Fibroblast of villous mesenchyme (primary cell): ENCODE measurements around the gene SGK1. TPM values are rescaled to one million over a fixed set of nuclear protein-coding genes. Genes with fewer than 3 reads are reported as not detected.
A peak's percentile ranks its signal among the peaks of the same experiment; 100 is the strongest.
"Not testable (repeated sequence)": the region's sequence is repeated elsewhere in the genome, so short reads cannot be mapped to it uniquely, and the experiment has no call there.

Experiments used
- DNase-seq: peaks from one replicate; pipeline ENCODE4 v3.0.0-alpha.2; 2010; ENCODE audit warnings: low read depth
- H3K4me3 ChIP-seq: 2 replicates; pipeline ENCODE4 v1.5.1; 2011; ENCODE audit warnings: low read depth, mild to moderate bottlenecking, low read length
- total RNA-seq: library from RNA; depleted of rRNA; stranded (reverse); fragments of >200 nt; gene quantifications from 2 replicates; pipeline ENCODE4 v1.2.3, GENCODE V29; 2012
- TF ChIP-seq, protein P1 (sequence below): IDR thresholded peaks from 2 replicates; pipeline ENCODE4 v1.5.1; 2012; ENCODE audit warnings: low read depth, mild to moderate bottlenecking, low read length; ENCODE audit not compliant: insufficient read depth

The SGK1 gene
- total RNA-seq, 1 donor, result 244 TPM

DNA sequence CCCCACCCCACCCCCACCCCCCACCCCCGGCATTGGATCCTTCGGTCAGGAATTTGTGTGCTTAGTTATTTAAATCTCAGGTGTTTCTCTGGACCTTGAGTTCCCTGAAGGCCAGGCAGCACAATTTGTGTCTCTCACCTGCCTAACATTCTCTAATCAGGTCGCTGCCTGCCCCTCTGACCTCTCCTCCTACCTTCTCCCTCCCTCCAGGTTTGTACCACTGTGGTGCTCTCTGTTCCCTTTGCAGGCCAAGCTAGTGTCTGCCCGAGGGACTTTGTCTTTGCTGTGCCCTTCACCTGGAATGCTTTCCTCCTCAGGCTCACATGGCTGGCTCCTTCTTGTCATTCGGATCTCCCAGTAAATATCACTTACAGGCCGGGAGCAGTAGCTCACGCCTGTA lies 134.1 kb downstream of the SGK1 start:
- no peak for DNase-seq
- TF ChIP-seq, protein P1, sequence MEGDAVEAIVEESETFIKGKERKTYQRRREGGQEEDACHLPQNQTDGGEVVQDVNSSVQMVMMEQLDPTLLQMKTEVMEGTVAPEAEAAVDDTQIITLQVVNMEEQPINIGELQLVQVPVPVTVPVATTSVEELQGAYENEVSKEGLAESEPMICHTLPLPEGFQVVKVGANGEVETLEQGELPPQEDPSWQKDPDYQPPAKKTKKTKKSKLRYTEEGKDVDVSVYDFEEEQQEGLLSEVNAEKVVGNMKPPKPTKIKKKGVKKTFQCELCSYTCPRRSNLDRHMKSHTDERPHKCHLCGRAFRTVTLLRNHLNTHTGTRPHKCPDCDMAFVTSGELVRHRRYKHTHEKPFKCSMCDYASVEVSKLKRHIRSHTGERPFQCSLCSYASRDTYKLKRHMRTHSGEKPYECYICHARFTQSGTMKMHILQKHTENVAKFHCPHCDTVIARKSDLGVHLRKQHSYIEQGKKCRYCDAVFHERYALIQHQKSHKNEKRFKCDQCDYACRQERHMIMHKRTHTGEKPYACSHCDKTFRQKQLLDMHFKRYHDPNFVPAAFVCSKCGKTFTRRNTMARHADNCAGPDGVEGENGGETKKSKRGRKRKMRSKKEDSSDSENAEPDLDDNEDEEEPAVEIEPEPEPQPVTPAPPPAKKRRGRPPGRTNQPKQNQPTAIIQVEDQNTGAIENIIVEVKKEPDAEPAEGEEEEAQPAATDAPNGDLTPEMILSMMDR, result no peak
- H3K4me3 ChIP-seq, result no peak overlapping the region

DNA sequence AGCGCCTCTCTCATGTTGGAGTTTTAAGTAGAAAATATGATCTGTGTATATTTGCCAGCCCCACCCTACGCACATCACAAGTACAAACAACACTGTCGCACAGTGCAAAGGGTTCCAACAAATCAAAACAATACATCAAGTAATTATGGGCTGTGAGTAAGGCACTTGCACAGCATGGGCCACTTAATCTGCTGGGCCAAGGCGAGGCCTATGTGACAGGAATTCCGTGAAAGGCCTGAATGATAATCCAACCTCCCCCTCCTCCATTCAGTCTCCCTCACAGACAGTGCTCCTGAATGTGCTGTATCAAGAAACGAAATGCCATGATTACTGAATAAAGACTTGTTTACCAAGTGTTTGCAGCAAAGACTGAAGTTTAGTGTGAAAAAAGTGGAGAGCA lies 135.4 kb downstream of the SGK1 start:
- TF ChIP-seq, protein P1, result no peak
- DNase-seq, result no peak
- no peak overlapping the region for H3K4me3 ChIP-seq

GRCh38 chr6:134181726-134182125 lies 136.2 kb downstream of the SGK1 start:
- not testable (repeated sequence) for H3K4me3 ChIP-seq, DNase-seq

GRCh38 chr6:134181251-134181650 lies 136.7 kb downstream of the SGK1 start:
- H3K4me3 ChIP-seq, DNase-seq: not testable (repeated sequence)

- H3K4me3 ChIP-seq, DNase-seq: not testable (repeated sequence)
These were observed 137.4 kb downstream of the SGK1 start for GRCh38 chr6:134180540-134180939.

- DNase-seq, result peak; percentile 97
- peak overlapping the region; percentile 48 for H3K4me3 ChIP-seq
- TF ChIP-seq, protein P1, result peak; percentile 92
These were observed 139.5 kb downstream of the SGK1 start for GRCh38 chr6:134178161-134179044.

DNA sequence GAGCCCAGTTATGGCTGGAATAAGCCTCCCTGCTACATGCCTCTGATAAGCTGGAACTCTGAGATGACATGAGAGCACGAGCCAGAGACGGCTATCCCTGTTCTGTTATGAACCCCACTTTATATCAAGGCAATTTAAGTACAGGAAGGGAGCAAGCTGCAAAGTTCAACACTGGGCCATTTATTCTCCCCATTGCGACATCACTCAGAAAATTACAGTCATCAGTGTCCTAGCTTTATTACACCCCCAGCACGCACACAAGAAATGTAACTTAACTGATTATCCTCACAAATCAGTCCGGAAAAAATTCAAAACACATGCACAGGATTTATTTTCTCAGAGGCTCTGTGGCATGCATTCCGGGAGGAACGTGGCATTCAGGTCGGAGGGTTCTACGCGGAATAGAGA lies 140.2 kb downstream of the SGK1 start:
- TF ChIP-seq, protein P1, result no peak
- DNase-seq, result peak; percentile 92
- H3K4me3 ChIP-seq, result peak overlapping the region; percentile 48

DNA sequence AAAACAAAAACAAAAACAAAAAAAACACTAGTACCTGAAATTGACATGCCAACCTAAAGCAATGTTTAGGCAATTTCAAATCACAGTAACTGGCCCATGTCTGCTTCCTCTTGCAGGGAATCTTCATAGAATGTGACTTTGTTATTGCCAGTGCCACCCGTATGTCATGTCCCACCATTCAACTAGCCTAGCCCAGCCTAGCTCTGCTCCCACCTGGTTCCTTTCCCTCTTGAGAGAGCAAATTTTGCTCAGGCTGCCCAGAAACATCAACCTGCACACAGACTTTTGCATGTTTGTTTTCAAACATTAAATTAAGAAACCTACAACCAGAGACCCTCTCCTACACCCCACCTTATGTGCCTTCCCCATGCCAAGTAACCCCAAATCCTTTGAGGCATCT lies 140.7 kb downstream of the SGK1 start:
- H3K4me3 ChIP-seq, result peak overlapping the region; percentile 48
- no peak for DNase-seq
- TF ChIP-seq, protein P1, result no peak
